HL-60 (cell line): ENCODE data around the gene HECTD4.

Experiments
- GABPA ChIP-seq: IDR thresholded peaks from 2 replicates; pipeline ENCODE4 v1.6.1; 2012; ENCODE audit warnings: low read depth
- POLR2AphosphoS5 ChIP-seq: IDR thresholded peaks from 2 replicates; pipeline ENCODE4 v1.6.1; 2012; ENCODE audit warnings: low read depth
- SPI1 ChIP-seq: IDR thresholded peaks from 2 replicates; pipeline ENCODE4 v1.6.1; 2012; ENCODE audit warnings: low read depth, mild to moderate bottlenecking, borderline replicate concordance
- TF ChIP-seq, protein P1 (sequence below): IDR thresholded peaks from one replicate; pipeline ENCODE4 v1.5.1; 2011; ENCODE audit warnings: low read length, control low read depth, inconsistent platforms; ENCODE audit not compliant: insufficient read depth
- TF ChIP-seq, protein P2 (sequence below): IDR thresholded peaks from 2 replicates; pipeline ENCODE4 v1.6.1; 2012; ENCODE audit warnings: low read depth; ENCODE audit not compliant: insufficient replicate concordance

DNA sequence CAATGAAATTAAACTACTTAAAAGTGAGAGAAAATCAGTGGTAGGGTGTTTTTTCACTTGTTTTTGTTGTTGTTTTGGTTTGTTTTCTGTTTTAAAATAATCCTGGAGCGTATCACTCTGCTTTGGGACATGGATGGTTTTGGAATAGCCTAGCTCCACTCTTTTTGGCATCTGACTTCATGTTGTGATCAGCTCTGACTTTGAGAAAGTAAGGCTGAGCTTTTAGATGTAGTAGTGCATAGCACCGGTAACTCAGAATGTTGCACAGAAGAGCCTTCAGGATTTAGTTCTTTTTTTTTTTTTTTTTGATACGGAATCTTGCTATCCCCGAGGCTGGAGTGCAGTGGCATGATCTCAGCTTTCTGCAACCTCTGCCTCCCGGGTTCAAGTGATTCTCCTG is 248.8 kb downstream of the HECTD4 start:
- TF ChIP-seq, protein P1, sequence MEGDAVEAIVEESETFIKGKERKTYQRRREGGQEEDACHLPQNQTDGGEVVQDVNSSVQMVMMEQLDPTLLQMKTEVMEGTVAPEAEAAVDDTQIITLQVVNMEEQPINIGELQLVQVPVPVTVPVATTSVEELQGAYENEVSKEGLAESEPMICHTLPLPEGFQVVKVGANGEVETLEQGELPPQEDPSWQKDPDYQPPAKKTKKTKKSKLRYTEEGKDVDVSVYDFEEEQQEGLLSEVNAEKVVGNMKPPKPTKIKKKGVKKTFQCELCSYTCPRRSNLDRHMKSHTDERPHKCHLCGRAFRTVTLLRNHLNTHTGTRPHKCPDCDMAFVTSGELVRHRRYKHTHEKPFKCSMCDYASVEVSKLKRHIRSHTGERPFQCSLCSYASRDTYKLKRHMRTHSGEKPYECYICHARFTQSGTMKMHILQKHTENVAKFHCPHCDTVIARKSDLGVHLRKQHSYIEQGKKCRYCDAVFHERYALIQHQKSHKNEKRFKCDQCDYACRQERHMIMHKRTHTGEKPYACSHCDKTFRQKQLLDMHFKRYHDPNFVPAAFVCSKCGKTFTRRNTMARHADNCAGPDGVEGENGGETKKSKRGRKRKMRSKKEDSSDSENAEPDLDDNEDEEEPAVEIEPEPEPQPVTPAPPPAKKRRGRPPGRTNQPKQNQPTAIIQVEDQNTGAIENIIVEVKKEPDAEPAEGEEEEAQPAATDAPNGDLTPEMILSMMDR: no peak
- TF ChIP-seq, protein P2, sequence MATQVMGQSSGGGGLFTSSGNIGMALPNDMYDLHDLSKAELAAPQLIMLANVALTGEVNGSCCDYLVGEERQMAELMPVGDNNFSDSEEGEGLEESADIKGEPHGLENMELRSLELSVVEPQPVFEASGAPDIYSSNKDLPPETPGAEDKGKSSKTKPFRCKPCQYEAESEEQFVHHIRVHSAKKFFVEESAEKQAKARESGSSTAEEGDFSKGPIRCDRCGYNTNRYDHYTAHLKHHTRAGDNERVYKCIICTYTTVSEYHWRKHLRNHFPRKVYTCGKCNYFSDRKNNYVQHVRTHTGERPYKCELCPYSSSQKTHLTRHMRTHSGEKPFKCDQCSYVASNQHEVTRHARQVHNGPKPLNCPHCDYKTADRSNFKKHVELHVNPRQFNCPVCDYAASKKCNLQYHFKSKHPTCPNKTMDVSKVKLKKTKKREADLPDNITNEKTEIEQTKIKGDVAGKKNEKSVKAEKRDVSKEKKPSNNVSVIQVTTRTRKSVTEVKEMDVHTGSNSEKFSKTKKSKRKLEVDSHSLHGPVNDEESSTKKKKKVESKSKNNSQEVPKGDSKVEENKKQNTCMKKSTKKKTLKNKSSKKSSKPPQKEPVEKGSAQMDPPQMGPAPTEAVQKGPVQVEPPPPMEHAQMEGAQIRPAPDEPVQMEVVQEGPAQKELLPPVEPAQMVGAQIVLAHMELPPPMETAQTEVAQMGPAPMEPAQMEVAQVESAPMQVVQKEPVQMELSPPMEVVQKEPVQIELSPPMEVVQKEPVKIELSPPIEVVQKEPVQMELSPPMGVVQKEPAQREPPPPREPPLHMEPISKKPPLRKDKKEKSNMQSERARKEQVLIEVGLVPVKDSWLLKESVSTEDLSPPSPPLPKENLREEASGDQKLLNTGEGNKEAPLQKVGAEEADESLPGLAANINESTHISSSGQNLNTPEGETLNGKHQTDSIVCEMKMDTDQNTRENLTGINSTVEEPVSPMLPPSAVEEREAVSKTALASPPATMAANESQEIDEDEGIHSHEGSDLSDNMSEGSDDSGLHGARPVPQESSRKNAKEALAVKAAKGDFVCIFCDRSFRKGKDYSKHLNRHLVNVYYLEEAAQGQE: no peak
- TF ChIP-seq POLR2AphosphoS5 (no peak), GABPA (no peak), SPI1 (no peak)
